Epithelial cell of alveolus of lung (primary cell): Measurements from ENCODE around the gene ZNF888. TPM values are rescaled to one million over a fixed set of nuclear protein-coding genes. Genes with fewer than 3 reads are reported as not detected.

Experiments
- total RNA-seq: library from RNA; depleted of rRNA; stranded (reverse); fragments of >200 nt; gene quantifications from 2 replicates; pipeline ENCODE4 v1.2.1, GENCODE V29; 2015

ZNF888 gene
- 2.2 and 2.7 TPM in 2 replicates for total RNA-seq

DNA sequence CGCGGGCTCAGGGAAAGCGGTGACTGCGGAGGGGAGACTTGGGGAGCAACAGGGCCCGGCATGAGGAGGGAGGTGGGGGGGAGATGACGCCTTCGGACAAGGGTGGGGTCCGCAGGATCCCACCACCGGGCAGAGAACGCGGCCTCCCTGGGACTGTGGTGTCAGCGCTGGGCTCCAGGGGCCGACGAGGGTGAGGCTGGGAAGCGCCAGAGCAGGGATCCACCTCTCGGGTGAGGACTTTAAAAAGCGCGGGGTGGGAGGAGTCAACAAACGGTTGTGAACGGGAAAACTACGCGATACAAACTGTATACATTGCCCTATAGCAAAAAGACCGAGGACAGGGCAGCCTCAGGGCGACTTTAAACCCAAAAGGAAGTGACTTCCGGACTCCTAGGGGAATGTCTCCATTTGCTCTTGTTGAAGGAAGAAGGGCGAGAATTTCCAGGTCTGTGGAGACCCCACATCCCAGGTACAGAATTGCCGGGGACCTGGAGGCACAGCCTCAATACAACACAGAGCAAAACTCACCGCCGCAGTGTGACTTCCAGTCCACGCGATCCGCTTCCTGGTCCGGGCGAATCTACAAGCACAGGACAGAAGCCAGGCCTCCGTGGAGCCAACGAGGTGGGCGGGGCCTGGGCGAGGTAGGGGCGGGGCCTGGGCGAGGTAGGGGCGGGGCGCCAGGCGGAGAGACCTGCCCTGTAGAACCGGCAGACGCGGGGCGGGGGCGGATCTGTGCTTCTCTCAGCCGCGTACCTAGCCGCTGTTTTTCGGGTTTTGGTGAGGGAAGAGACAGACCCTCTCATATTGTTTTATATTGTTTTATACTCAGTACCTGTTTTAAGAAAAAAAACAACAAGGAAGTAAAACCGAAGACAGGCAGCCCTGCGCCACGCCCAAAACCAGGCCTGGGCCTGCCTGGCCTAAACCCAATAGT lies at the start of gene ZNF888:
ZNF888 (minus strand) TSS at position 588 of the 937 bp plus-strand sequence. CDS start 5,555 bp downstream, outside the sequence.

GRCh38 chr19:52962394-52963246 lies 39.4 kb upstream of the ZNF888 start, which contains the start of gene ZNF816:
ZNF816 (minus strand) TSS chr19:52962881; CDS start chr19:52956089, 6,792 bp downstream.

DNA sequence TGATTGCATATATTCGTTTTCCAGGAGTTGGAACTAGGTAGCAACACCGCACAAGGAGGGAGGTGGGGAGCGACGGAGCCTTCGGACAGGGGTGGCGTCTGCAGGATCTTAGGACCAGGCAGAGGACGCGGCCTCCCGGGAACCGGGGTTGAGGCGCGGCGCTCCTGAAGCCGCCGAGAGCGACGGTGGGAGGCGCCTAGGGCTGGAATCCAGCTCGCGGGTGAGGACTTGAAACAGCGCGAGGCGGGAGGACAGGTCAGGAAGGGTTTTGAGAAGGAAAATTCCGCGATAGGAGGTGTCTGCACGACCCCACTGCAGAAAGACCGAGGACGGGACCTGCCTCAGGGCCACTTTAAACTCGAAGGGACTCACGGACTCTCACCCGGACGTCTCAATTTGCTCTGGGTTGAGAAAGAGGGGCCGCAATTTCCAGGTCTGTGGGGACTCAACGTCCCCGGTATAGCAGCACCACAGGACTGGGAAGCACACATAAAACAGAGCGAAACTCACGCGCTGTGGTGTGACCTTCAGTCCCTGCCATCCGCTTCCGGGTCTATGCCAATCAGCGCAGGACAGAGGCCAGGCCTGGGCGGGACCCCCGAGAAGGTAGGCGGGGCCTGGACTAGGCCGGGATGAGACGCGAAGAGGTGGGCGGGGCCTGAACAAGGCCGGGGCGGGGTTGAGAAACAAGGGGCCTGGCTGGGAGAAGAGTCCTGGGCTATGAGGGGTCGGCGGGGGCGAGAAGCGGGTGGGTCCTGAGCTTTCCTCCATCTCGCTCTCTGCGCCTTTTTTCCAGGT lies 25.9 kb downstream of the ZNF888 start, which contains the start of gene ZNF320:
ZNF320 (minus strand) TSS at position 498 of the 798 bp plus-strand sequence. CDS start 7,380 bp downstream, outside the sequence.

DNA sequence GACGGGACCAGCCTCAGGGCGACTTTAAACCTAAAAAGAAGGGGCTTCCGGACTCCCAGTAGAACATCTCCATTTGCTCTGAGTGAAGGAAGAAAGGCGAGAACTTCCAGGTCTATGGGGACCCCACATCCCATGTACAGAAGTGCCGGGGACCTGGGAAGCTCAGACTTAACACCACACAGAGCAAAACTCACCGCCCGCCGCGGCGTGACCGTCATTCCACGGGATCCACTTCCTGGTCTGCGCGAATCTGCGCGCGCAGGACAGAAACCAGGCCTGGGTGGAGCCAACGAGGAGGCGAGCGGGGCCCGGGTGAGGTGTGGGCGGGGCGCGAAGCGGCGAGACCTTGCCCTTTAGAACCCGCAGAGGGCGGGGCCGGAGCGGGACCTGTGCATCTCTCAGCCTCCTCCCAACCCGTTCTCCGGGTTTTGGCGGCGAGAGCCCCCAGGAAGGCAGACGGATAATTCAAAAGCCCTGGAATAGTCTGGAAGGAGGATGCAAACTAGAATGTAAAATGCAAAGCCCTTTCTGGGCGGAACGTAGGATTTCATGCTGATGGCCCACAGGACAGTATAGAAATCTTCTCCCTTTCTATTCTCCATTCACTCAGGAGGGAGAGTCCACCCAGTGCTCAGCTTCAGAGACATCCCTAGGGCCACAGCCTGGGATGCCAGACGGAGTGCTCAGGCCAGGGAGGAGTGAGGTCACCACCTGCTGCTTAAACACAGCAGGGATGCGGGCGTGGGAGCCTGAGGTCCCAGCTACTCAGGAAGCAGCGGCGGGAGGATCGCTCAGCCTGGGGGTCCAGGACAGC lies 65.6 kb downstream of the ZNF888 start, which contains the start of gene ZNF468:
ZNF468 (minus strand) TSS at position 242 of the 814 bp plus-strand sequence. CDS start 3,347 bp downstream, outside the sequence.

Other genes with a start within 250 kb of the ZNF888 start
- gene ZNF611, start 188.4 kb downstream of the ZNF888 start, total RNA-seq, result 4.9 and 11.7 TPM in 2 replicates
- 1.0 and 3.1 TPM in 2 replicates for gene ZNF600, start 136.6 kb downstream of the ZNF888 start, total RNA-seq
- 6.5 and 7.0 TPM in 2 replicates for gene ZNF28, start 101.8 kb downstream of the ZNF888 start, total RNA-seq
- 7.9 and 8.1 TPM in 2 replicates for gene ZNF468, start 65.8 kb downstream of the ZNF888 start, total RNA-seq
- 2.8 and 4.7 TPM in 2 replicates for gene ZNF320, start 25.8 kb downstream of the ZNF888 start, total RNA-seq
- gene ZNF816, start 39.5 kb upstream of the ZNF888 start, total RNA-seq, result 6.3 and 6.5 TPM in 2 replicates
- not detected in 2 replicates for gene ERVV-1, start 90.5 kb upstream of the ZNF888 start, total RNA-seq
- gene ERVV-2, start 121.3 kb upstream of the ZNF888 start, total RNA-seq, result not detected in 2 replicates
- 10.6 and 37.3 TPM in 2 replicates for gene ZNF160, start 180.0 kb upstream of the ZNF888 start, total RNA-seq
- 3.7 and 8.7 TPM in 2 replicates for gene ZNF415, start 209.5 kb upstream of the ZNF888 start, total RNA-seq
- gene ZNF347, start 235.6 kb upstream of the ZNF888 start, total RNA-seq, result 2.3 and 7.0 TPM in 2 replicates